ENCODE measurements around the gene GPBP1. TPM values are rescaled to one million over a fixed set of nuclear protein-coding genes. Genes with fewer than 3 reads are reported as not detected.

The GPBP1 gene
- total and polyA plus RNA-seq, 9 of the 15 experiments (the other 6 are each of a cell fraction or from before 2014, with no cell fraction given) = 31.0 to 109 (median 68.4) TPM

DNA sequence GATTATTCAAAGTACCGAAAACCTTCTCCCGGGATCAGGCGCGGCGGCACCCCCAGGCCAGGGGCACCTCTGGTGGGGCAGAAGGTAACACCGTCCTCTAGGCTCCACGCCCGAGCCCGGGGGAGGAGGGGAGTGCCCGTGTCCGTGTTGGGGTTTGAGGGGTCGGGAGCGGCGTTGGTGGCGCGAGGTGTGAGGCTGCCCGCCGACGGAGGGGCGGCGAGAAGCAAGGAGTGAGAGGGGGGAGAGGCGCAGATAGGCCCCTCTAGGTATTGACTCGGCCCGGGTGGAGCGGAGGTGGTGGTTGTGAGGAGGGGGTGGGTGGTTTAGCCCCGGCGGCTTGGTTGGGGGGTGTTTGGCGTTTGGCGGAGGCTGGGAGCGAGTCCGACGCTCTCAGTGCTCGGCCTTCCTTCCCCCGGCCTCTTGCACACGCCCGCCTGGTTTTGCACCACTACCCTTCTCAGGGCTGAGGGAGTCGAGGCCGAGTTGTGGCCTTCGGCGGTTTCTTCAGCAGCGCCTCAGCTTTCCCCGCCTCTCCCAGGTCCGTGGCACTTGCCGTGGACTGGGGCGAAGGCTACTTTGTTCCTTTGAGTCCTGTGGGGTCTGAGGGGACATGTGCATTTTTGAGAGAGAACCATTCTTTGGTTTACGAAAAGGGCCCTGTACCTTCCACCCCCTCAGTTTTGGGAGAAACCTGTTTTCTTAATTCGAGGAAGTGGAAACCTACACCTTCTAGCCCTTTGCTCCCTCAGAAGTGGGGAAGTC, 450 bp downstream of the GPBP1 start (continued):
- TF ChIP-seq MYC (IDR thresholded peaks at IDR 0.05; ENCODE audit: low read depth, low read length) = no peak
- TF ChIP-seq MYC (CRISPR knock-in tag; IDR thresholded peaks at IDR 0.05; ENCODE audit: borderline replicate concordance, low read depth) = peak; percentile 71; the same call in 1 of the 2 replicates
- no peak for TF ChIP-seq FOSL1 (tag; conservative IDR thresholded peaks at IDR 0.05)
- TF ChIP-seq NEUROD1 (IDR thresholded peaks at IDR 0.05; ENCODE audit: borderline replicate concordance, low read depth, low read length, partially characterized antibody) = no peak
- TF ChIP-seq ILF3 (IDR thresholded peaks at IDR 0.05; ENCODE audit: borderline replicate concordance) = no peak
- TF ChIP-seq ZNF24 (IDR thresholded peaks at IDR 0.05) = no peak
- TF ChIP-seq LEF1 (IDR thresholded peaks at IDR 0.05) = no peak
- peak; percentile 77 for TF ChIP-seq POLR2B (IDR thresholded peaks at IDR 0.05; ENCODE audit: low read depth, partially characterized antibody)
- no peak for TF ChIP-seq U2AF2 (optimal IDR thresholded peaks at IDR 0.05; ENCODE audit: low read depth, low read length)
- TF ChIP-seq, protein P1, sequence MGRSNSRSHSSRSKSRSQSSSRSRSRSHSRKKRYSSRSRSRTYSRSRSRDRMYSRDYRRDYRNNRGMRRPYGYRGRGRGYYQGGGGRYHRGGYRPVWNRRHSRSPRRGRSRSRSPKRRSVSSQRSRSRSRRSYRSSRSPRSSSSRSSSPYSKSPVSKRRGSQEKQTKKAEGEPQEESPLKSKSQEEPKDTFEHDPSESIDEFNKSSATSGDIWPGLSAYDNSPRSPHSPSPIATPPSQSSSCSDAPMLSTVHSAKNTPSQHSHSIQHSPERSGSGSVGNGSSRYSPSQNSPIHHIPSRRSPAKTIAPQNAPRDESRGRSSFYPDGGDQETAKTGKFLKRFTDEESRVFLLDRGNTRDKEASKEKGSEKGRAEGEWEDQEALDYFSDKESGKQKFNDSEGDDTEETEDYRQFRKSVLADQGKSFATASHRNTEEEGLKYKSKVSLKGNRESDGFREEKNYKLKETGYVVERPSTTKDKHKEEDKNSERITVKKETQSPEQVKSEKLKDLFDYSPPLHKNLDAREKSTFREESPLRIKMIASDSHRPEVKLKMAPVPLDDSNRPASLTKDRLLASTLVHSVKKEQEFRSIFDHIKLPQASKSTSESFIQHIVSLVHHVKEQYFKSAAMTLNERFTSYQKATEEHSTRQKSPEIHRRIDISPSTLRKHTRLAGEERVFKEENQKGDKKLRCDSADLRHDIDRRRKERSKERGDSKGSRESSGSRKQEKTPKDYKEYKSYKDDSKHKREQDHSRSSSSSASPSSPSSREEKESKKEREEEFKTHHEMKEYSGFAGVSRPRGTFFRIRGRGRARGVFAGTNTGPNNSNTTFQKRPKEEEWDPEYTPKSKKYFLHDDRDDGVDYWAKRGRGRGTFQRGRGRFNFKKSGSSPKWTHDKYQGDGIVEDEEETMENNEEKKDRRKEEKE (IDR thresholded peaks at IDR 0.05; ENCODE audit: borderline replicate concordance in 1 of 2, control insufficient read depth in 1 of 2, low read depth in 2 of 2, low read length in 1 of 2) = no peak
- TF ChIP-seq TEAD2 (tag; IDR thresholded peaks at IDR 0.05) = no peak
- TF ChIP-seq HDAC2 (IDR thresholded peaks at IDR 0.05) = 0 out of 2 replicates have a peak, but pooled peaks have one; percentile 8
- no peak for TF ChIP-seq ZNF197 (CRISPR knock-in tag; IDR thresholded peaks at IDR 0.05; ENCODE audit: low read depth)
- TF ChIP-seq ZNF77 (CRISPR knock-in tag; IDR thresholded peaks at IDR 0.05) = no peak
- TF ChIP-seq, protein P2, sequence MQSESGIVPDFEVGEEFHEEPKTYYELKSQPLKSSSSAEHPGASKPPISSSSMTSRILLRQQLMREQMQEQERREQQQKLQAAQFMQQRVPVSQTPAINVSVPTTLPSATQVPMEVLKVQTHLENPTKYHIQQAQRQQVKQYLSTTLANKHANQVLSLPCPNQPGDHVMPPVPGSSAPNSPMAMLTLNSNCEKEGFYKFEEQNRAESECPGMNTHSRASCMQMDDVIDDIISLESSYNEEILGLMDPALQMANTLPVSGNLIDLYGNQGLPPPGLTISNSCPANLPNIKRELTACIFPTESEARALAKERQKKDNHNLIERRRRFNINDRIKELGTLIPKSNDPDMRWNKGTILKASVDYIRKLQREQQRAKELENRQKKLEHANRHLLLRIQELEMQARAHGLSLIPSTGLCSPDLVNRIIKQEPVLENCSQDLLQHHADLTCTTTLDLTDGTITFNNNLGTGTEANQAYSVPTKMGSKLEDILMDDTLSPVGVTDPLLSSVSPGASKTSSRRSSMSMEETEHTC (IDR thresholded peaks at IDR 0.05) = no peak
- no peak for TF ChIP-seq SAP30 (IDR thresholded peaks at IDR 0.05; ENCODE audit: borderline replicate concordance, insufficient read depth, low read depth, low read length, poor library complexity, severe bottlenecking)
- no peak for TF ChIP-seq NCOA6 (IDR thresholded peaks at IDR 0.05)
- no peak for TF ChIP-seq FIP1L1 (IDR thresholded peaks at IDR 0.05; ENCODE audit: low read depth, low read length, poor library complexity, severe bottlenecking)
- TF ChIP-seq, protein P3, sequence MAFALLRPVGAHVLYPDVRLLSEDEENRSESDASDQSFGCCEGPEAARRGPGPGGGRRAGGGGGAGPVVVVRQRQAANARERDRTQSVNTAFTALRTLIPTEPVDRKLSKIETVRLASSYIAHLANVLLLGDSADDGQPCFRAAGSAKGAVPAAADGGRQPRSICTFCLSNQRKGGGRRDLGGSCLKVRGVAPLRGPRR (CRISPR knock-in tag; IDR thresholded peaks at IDR 0.05) = no peak
- no peak for TF ChIP-seq PRMT5 (CRISPR knock-in tag; IDR thresholded peaks at IDR 0.05)
- no peak for TF ChIP-seq ELF4 (CRISPR knock-in tag; IDR thresholded peaks at IDR 0.05)
- TF ChIP-seq RFX7 (CRISPR knock-in tag; IDR thresholded peaks at IDR 0.05) = no peak
- peak; percentile 78 for TF ChIP-seq BRD9 (IDR thresholded peaks at IDR 0.05; ENCODE audit: low read depth, partially characterized antibody)
- no peak for TF ChIP-seq RHOXF2B (CRISPR knock-in tag; conservative IDR thresholded peaks at IDR 0.05)
- TF ChIP-seq ZNF766 (CRISPR knock-in tag; conservative IDR thresholded peaks at IDR 0.05) = no peak; the same call in 1 of the 2 replicates
- TF ChIP-seq EP400 (IDR thresholded peaks at IDR 0.05) = peak; percentile 91
